ENCODE measurements around the gene GEMIN2.
A peak's percentile ranks its signal among the peaks of the same experiment; 100 is the strongest.
"Not testable (repeated sequence)": the region's sequence is repeated elsewhere in the genome, so short reads cannot be mapped to it uniquely, and the experiment has no call there.

GEMIN2 gene

DNA sequence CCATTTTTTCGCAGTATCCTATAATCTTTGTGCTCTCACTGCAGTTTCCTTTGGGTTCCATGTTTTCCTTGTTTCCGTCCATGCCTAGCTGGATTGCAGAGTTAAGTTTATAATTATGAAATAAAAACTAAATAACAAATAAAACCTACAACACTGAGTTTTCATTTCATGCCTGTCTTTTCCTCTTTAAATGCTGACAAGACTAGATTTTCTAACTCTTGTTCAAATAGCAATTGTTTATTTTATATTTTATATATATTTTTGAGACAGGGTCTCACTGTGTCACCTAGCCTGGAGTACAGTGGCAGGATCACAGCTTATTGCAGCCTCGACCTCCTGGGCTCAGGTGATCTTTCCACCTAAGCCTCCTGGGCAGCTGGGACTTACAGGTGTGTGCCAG is 5.3 kb upstream of the GEMIN2 start:
- no peak for DNase-seq
- Histone ChIP-seq H3K27ac (no peak overlapping the region), H3K36me3 (replicated peaks) (no peaks in the 10 kb centered on the region), H3K4me3 (ENCODE audit: low read depth, low read length) (no peak overlapping the region), H3K27me3 (replicated peaks) (no peaks in the 10 kb centered on the region)
- TF ChIP-seq, protein P1, sequence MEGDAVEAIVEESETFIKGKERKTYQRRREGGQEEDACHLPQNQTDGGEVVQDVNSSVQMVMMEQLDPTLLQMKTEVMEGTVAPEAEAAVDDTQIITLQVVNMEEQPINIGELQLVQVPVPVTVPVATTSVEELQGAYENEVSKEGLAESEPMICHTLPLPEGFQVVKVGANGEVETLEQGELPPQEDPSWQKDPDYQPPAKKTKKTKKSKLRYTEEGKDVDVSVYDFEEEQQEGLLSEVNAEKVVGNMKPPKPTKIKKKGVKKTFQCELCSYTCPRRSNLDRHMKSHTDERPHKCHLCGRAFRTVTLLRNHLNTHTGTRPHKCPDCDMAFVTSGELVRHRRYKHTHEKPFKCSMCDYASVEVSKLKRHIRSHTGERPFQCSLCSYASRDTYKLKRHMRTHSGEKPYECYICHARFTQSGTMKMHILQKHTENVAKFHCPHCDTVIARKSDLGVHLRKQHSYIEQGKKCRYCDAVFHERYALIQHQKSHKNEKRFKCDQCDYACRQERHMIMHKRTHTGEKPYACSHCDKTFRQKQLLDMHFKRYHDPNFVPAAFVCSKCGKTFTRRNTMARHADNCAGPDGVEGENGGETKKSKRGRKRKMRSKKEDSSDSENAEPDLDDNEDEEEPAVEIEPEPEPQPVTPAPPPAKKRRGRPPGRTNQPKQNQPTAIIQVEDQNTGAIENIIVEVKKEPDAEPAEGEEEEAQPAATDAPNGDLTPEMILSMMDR (IDR thresholded peaks at IDR 0.05; ENCODE audit: low read depth, low read length, missing control alignments): no peak
- in situ Hi-C loops (cut with HindIII; ENCODE audit: low pct_ligation_motif_present, low sequenced_read_pairs): no loop called here

DNA sequence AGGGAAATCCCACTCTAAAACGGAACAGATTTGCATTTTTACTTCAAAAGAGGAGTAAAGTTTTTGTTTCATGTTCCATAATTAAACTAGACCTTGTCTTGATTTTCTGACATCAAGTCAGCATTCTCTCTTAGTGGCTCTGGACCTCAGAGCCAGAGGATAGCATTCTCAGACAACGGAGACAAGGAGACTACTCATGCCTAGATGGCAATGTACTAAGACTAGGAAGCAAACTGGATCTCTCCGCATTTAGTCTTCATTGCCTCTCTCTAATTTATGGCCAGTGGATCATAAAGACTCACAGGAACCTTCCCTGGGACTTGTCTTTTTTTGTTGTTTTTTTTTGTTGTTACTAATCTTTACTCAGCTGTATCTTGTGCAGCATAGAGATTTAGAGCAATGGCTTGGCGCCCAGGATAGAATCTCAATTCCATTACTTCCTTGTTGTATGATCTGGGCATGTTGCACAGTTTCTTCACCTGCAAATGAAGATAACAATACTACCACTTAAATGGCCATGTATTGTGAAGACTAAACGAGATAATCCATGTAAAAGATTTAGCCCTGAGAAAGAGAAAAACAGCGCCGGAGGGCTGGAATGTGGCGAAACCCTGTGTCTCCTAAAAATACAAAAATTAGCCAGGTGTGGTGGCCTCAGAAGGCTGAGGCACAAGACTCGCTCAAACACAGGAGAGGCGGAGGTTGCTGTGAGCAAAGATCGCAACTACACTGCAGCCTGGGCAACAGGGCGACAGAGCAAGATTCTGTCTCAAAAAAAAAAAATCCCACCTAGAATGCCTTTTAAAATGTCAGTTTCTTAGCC is 4.0 kb upstream of the GEMIN2 start:
- no peak for DNase-seq
- Histone ChIP-seq H3K27ac (no peak overlapping the region), H3K36me3 (replicated peaks) (no peaks in the 10 kb centered on the region), H3K4me3 (ENCODE audit: low read depth, low read length) (no peak overlapping the region), H3K27me3 (replicated peaks) (no peaks in the 10 kb centered on the region)
- TF ChIP-seq, protein P1 (IDR thresholded peaks at IDR 0.05; ENCODE audit: low read depth, low read length, missing control alignments): no peak
- in situ Hi-C loops (cut with HindIII; ENCODE audit: low pct_ligation_motif_present, low sequenced_read_pairs): no loop called here

DNA sequence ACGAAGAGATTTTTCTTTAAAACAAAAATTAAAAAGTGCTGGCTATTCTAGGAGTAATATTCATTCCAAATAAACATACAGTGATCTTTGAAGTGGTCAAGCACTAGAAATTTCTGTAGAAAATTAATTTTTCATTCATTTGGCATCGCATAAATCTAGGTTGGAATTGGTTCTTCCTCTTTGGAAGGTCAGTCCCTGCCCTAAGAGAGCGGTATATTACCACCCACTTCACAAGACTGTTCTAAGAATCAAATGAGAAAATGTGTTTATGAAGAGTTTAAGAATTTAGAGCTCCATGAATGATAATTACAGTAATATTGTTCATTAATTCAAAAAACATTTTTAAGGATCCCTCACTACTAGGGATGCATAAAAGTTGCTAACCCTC is 444 bp upstream of the GEMIN2 start:
- H3K4me3 ChIP-seq (ENCODE audit: low read depth, low read length): peak overlapping the region; percentile 72
- TF ChIP-seq, protein P1 (IDR thresholded peaks at IDR 0.05; ENCODE audit: low read depth, low read length, missing control alignments): no peak
- in situ Hi-C loops (cut with HindIII; ENCODE audit: low pct_ligation_motif_present, low sequenced_read_pairs): no loop called here

DNA sequence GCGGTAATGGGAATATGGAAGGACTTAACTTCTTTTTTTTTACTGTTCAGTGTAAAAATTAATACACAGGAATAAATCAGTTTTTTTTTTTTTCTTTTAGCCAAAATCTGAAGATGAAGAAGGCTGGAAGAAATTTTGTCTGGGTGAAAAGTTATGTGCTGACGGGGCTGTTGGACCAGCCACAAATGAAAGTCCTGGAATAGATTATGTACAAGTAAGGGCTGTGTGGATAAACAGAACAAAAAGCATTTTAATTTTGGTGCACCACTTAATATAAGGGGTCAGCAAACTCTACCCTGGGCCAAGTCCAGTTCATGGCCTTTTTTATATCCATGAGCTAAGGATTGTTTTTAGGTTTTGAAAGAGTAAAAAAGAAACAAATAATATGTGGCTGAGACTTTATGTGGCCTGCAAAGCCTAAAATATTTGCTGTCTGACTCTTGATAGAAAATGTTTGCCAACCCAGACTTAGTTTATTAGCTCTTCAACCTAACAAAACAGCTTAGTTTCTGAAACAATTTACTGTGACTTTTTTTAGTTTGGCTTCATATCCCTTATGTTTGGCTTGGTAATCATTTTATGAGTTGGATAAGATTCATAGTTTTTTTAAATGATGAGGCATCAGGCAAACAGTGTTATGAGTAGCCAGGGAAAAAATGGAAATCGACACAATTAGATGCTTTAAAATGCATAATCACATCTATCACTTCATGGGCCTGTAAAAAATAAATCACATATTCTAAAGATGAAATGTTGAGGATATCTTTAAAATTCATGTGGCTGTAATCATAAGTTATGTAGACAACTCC is 8.4 kb downstream of the GEMIN2 start:
- no peaks in the 10 kb centered on the region for H3K27me3 ChIP-seq (replicated peaks)
- in situ Hi-C loops (cut with HindIII; ENCODE audit: low pct_ligation_motif_present, low sequenced_read_pairs): no loop called here
- no peak overlapping the region for H3K27ac ChIP-seq
- no peak for DNase-seq
- no peak overlapping the region for H3K4me3 ChIP-seq (ENCODE audit: low read depth, low read length)
- TF ChIP-seq, protein P1 (IDR thresholded peaks at IDR 0.05; ENCODE audit: low read depth, low read length, missing control alignments): no peak
- H3K36me3 ChIP-seq (replicated peaks): peaks cover 12% of the 10 kb centered on the region

More for the DNA sequence above, 444 bp upstream of the GEMIN2 start:
- DNase-seq: no peak
- peaks cover 5% of the 10 kb centered on the region for H3K36me3 ChIP-seq (replicated peaks)
- H3K27me3 ChIP-seq (replicated peaks): no peaks in the 10 kb centered on the region
- peak overlapping the region; percentile 15 for H3K27ac ChIP-seq

DNA sequence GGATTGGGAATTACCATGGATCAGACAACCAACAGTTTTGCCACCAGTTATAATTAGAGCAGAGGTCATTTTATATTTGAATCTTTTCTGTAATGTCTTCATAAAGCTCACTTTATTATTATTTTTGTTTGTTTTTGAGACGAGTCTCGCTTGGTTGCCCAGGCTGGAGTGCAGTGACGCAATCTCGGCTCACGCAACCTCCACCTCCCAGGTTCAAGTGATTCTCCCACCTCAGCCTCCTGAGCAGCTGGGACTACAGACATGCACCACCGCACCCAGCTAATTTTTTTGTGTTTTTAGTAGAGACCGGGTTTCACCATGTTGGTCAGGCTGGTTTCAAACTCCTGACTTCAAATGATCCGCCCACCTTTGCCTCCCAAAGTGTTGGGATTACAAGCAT is 23.7 kb downstream of the GEMIN2 start:
- DNase-seq; H3K27ac ChIP-seq; in situ Hi-C loops (cut with HindIII; ENCODE audit: low pct_ligation_motif_present, low sequenced_read_pairs); H3K36me3 ChIP-seq (replicated peaks); H3K4me3 ChIP-seq (ENCODE audit: low read depth, low read length); H3K27me3 ChIP-seq (replicated peaks): not testable (repeated sequence)

DNA sequence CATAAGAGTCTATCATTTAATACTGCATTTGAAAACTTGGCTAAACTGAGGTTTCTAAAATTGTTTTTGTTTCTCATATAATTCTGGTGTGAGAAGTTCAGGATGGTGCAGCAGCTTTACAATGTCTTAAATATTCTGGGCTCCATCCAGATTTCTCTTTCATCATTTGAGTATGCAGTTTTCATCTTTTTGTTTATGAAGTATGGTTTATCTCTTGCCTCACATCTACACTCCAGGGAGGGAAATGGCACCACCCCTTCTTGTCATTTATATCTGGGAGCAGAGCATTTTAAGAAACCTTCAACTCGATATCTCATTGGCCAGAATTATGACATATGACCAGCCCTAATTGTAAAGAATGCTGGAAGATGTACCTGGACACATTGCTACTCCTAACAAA is 24.3 kb downstream of the GEMIN2 start:
- DNase-seq: no peak
- H3K36me3 ChIP-seq (replicated peaks): peaks cover 11% of the 10 kb centered on the region

More for the DNA sequence above, 24.3 kb downstream of the GEMIN2 start:
- in situ Hi-C loops (cut with HindIII; ENCODE audit: low pct_ligation_motif_present, low sequenced_read_pairs): no loop called here
- no peaks in the 10 kb centered on the region for H3K27me3 ChIP-seq (replicated peaks)
- H3K4me3 ChIP-seq (ENCODE audit: low read depth, low read length): no peak overlapping the region
- TF ChIP-seq, protein P1 (IDR thresholded peaks at IDR 0.05; ENCODE audit: low read depth, low read length, missing control alignments): no peak
- H3K27ac ChIP-seq: no peak overlapping the region

All from brain microvascular endothelial cell (primary cell).